GM21447 (cell line): ENCODE measurements around the gene PNPO.

ENCODE experiments used
- ATAC-seq: cut with Tn5 transposase; IDR thresholded peaks from one replicate; pipeline ENCODE4 v1.9.1; 2021; ENCODE audit not compliant: unreplicated experiment

Gene PNPO

DNA sequence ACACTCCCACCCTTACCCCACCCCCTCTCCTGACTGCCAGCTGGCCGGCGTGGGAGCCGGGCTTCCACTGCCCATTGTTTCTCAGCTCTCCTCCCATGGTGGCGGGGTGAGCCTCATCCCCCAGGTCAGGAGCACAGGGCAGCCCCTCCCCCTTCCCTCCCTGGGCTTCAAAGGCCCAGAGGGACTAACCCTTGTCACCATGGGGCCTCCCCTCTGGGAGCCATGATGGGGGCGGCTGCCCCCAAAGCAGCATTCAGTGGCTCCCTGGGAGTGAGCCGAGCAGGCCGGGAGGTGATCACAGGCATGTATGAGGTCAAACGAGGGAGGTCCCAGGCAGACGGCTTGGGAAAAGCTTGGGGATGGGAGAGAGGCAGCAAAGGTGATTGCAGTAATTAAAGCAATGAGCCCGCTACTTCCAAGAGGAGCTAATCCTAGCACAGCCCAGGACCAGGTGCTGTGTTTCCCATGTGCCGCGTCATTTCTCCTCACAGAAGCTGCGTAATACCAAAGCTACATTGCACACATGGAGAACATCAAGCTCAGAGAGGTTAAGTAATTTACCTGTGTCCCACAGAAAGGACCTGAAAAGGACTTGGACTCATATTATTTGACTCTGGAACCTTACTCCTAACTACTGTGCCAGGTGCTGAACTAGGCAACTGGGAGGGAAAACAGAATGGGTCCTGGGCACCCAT is 54.0 kb downstream of the PNPO start:
- ATAC-seq, result no peak

DNA sequence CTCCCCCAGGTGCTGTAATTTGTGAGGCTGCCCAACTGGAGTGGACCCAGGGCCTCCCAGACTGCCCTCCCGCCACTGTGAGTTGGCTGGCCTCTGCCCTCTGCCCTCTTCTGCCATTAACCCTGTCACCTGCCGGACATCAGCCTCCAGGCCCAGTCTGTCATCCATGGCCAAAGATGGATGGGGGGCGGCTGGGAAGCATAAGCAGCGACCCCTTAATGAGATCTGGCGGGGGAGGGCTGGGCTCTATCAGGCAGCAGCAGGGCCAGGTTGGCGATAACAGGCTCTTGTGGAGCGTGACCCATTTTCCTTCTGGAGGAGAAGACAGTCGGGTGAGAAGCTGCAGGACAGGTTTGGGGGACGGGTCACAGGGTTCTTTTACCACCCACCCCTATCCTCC is 54.8 kb downstream of the PNPO start:
- no peak for ATAC-seq

DNA sequence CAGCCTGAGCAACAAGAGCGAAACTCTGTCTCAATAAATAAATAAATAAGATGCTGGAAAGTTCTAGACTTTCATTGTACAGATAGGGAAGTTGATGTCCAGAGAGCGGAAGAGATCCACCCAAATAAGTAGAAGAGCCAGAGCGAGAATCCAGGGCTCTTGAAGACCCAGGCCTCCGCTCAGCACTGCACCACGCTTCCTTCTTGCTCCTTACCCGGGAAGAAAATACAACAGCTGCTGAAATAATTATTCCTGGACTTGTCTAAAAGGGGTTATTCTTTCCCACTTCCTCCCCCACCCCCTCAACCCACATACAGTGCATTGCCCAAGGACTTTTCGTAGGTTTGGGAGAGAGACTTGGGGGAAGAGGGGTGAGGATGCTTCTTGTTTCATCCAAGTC is 56.2 kb downstream of the PNPO start:
- no peak for ATAC-seq

DNA sequence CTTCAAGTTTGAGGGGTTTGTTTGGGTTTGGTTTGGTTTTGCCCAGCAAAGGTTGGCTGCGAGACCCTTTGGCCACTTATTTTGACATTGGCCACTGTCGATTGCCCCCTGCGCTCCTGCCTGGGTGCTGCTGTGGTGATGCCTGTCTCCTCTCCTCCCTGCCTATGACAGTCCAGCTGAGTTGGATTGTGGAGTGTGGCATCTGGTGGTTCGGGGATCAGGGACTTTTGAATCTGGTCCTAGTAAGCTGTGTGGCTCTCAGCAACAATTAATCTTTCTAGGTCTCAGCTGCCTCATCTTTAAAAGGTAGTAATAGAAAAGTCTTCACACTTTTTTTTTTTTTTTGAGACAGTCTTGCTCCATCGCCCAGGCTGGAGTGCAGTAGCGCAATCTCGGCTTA is 56.7 kb downstream of the PNPO start:
- ATAC-seq, result no peak
